ENCODE data around the gene GRIPAP1.

DNA sequence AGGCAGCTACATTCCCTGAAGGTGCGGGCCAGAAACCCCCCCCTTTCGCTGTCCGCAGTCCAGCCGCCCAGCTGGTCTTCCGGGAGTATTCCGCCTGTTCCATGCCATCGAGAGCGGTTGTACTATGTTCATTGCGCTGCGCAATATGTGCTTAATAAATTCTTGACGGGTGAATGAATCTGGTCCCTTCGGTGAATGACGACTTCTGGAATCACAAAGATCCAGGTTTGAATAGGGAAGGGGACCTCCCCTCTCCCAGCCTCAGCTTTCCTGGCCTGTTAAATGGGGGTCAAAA is 41.9 kb upstream of the GRIPAP1 start:
- TF ChIP-seq MYNN (CRISPR knock-in tag; IDR thresholded peaks at IDR 0.05; ENCODE audit: low read depth) (no peak), NFATC3 (CRISPR knock-in tag; IDR thresholded peaks at IDR 0.05) (no peak), MYC (CRISPR knock-in tag; IDR thresholded peaks at IDR 0.05; ENCODE audit: borderline replicate concordance) (no peak), ZNF263 (CRISPR knock-in tag; IDR thresholded peaks at IDR 0.05) (no peak), EZH2 (conservative IDR thresholded peaks at IDR 0.05; ENCODE audit: low read depth, low read length) (no peak), SMC3 (IDR thresholded peaks at IDR 0.05; ENCODE audit: low read length) (no peak)
- TF ChIP-seq, protein P1, sequence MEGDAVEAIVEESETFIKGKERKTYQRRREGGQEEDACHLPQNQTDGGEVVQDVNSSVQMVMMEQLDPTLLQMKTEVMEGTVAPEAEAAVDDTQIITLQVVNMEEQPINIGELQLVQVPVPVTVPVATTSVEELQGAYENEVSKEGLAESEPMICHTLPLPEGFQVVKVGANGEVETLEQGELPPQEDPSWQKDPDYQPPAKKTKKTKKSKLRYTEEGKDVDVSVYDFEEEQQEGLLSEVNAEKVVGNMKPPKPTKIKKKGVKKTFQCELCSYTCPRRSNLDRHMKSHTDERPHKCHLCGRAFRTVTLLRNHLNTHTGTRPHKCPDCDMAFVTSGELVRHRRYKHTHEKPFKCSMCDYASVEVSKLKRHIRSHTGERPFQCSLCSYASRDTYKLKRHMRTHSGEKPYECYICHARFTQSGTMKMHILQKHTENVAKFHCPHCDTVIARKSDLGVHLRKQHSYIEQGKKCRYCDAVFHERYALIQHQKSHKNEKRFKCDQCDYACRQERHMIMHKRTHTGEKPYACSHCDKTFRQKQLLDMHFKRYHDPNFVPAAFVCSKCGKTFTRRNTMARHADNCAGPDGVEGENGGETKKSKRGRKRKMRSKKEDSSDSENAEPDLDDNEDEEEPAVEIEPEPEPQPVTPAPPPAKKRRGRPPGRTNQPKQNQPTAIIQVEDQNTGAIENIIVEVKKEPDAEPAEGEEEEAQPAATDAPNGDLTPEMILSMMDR (CRISPR knock-in tag; IDR thresholded peaks at IDR 0.05), result no peak
- TF ChIP-seq, protein P2, sequence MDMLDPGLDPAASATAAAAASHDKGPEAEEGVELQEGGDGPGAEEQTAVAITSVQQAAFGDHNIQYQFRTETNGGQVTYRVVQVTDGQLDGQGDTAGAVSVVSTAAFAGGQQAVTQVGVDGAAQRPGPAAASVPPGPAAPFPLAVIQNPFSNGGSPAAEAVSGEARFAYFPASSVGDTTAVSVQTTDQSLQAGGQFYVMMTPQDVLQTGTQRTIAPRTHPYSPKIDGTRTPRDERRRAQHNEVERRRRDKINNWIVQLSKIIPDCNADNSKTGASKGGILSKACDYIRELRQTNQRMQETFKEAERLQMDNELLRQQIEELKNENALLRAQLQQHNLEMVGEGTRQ (IDR thresholded peaks at IDR 0.05; ENCODE audit: low read depth, low read length), result no peak
- TF ChIP-seq, protein P2 (CRISPR knock-in tag; IDR thresholded peaks at IDR 0.05; ENCODE audit: borderline replicate concordance), result no peak
- TF ChIP-seq, protein P3, sequence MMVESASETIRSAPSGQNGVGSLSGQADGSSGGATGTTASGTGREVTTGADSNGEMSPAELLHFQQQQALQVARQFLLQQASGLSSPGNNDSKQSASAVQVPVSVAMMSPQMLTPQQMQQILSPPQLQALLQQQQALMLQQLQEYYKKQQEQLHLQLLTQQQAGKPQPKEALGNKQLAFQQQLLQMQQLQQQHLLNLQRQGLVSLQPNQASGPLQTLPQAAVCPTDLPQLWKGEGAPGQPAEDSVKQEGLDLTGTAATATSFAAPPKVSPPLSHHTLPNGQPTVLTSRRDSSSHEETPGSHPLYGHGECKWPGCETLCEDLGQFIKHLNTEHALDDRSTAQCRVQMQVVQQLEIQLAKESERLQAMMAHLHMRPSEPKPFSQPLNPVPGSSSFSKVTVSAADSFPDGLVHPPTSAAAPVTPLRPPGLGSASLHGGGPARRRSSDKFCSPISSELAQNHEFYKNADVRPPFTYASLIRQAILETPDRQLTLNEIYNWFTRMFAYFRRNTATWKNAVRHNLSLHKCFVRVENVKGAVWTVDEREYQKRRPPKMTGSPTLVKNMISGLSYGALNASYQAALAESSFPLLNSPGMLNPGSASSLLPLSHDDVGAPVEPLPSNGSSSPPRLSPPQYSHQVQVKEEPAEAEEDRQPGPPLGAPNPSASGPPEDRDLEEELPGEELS (CRISPR knock-in tag; IDR thresholded peaks at IDR 0.05), result no peak
- TF ChIP-seq, protein P4, sequence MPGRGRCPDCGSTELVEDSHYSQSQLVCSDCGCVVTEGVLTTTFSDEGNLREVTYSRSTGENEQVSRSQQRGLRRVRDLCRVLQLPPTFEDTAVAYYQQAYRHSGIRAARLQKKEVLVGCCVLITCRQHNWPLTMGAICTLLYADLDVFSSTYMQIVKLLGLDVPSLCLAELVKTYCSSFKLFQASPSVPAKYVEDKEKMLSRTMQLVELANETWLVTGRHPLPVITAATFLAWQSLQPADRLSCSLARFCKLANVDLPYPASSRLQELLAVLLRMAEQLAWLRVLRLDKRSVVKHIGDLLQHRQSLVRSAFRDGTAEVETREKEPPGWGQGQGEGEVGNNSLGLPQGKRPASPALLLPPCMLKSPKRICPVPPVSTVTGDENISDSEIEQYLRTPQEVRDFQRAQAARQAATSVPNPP (CRISPR knock-in tag; IDR thresholded peaks at IDR 0.05), result no peak
